OCI-LY7 (cell line): ENCODE results near the gene ZNF638.

Experiments
- CTCF ChIP-seq: fragments of 200-600 bp; sonication (generic); conservative IDR thresholded peaks from 2 replicates; pipeline ENCODE4 v1.5.1; 2014; ENCODE audit warnings: mild to moderate bottlenecking, antibody characterized with exemption, low read length, moderate library complexity, mixed read lengths
- EZH2phosphoT487 ChIP-seq: fragments of 200-600 bp; sonication (generic); IDR thresholded peaks from 2 replicates; pipeline ENCODE4 v1.6.1; 2018; ENCODE audit warnings: low read depth, borderline replicate concordance, mild to moderate bottlenecking, mixed run types, antibody characterized with exemption, low read length, moderate library complexity, mixed read lengths

- TF ChIP-seq CTCF (no peak), EZH2phosphoT487 (no peak)
Measured at GRCh38 chr2:71449343-71449742, 117.8 kb downstream of the ZNF638 start.
